H1 (cell line): Measurements from ENCODE around the gene KCNAB3.

Experiments used
- CREB1 ChIP-seq: IDR thresholded peaks from 2 replicates; pipeline ENCODE4 v1.6.1; 2012; ENCODE audit warnings: inconsistent platforms
- EGR1 ChIP-seq: IDR thresholded peaks from 2 replicates; pipeline ENCODE4 v1.6.1; 2011; ENCODE audit warnings: low read depth, low read length, borderline replicate concordance
- EZH2 ChIP-seq: fragments of 200-600 bp; sonication (generic); IDR thresholded peaks from 2 replicates; pipeline ENCODE4 v1.7.1; 2012; ENCODE audit warnings: low read depth, mild to moderate bottlenecking, moderate library complexity, low read length, inconsistent platforms; ENCODE audit not compliant: severe bottlenecking
- JUN ChIP-seq: IDR thresholded peaks from 2 replicates; pipeline ENCODE4 v1.6.1; 2011; ENCODE audit warnings: low read depth, mild to moderate bottlenecking, improper control_type of control experiment, low read length
- MAFK ChIP-seq: IDR thresholded peaks from 2 replicates; pipeline ENCODE4 v1.6.1; 2012; ENCODE audit warnings: low read depth, mild to moderate bottlenecking, improper control_type of control experiment, low read length
- POLR2A ChIP-seq, 2 experiments: IDR thresholded peaks; 1 replicate in 1 of 2; 2 replicates in 1 of 2; pipeline ENCODE4 v1.6.1; 2011; ENCODE audit warnings: low read depth in 2 of 2, low read length in 2 of 2, mild to moderate bottlenecking in 2 of 2; ENCODE audit errors: control extremely low read depth in 1 of 2
- POLR2AphosphoS5 ChIP-seq: IDR thresholded peaks from 2 replicates; pipeline ENCODE4 v1.6.1; 2011; ENCODE audit warnings: low read depth, low read length
- RAD21 ChIP-seq, 2 experiments: IDR thresholded peaks in 1 of 2; conservative IDR thresholded peaks in 1 of 2; 2 replicates each; pipeline ENCODE4 v1.6.1; 2011; ENCODE audit warnings: low read depth in 2 of 2, low read length in 2 of 2, improper control_type of control experiment in 1 of 2, inconsistent platforms in 1 of 2, mild to moderate bottlenecking in 1 of 2, moderate library complexity in 1 of 2
- RFX5 ChIP-seq: IDR thresholded peaks from 2 replicates; pipeline ENCODE4 v1.6.1; 2011; ENCODE audit warnings: low read depth, low read length, improper control_type of control experiment, borderline replicate concordance
- SP1 ChIP-seq: IDR thresholded peaks from 2 replicates; pipeline ENCODE4 v1.6.1; 2011; ENCODE audit warnings: low read depth, low read length
- SUZ12 ChIP-seq: fragments of 200-600 bp; sonication (generic); IDR thresholded peaks from 2 replicates; pipeline ENCODE4 v1.6.1; 2012; ENCODE audit warnings: mild to moderate bottlenecking, inconsistent platforms, low read length, moderate library complexity, mixed read lengths
- TAF1 ChIP-seq: IDR thresholded peaks from 2 replicates; pipeline ENCODE4 v1.6.1; 2011; ENCODE audit warnings: mild to moderate bottlenecking, low read depth, low read length
- TF ChIP-seq, protein P1 (sequence below), 3 experiments: IDR thresholded peaks; 1 replicate in 2 of 3; 2 replicates in 1 of 3; pipeline versions ENCODE4 v1.5.1 to v1.6.1; 2011; ENCODE audit warnings: low read length in 3 of 3, mild to moderate bottlenecking in 3 of 3, inconsistent platforms in 2 of 3, low read depth in 1 of 3, moderate library complexity in 1 of 3; ENCODE audit not compliant: insufficient read depth in 1 of 3; ENCODE audit errors: control extremely low read depth in 1 of 3
- TF ChIP-seq, protein P2 (sequence below): IDR thresholded peaks from 2 replicates; pipeline ENCODE4 v1.6.1; 2012; ENCODE audit warnings: inconsistent platforms

DNA sequence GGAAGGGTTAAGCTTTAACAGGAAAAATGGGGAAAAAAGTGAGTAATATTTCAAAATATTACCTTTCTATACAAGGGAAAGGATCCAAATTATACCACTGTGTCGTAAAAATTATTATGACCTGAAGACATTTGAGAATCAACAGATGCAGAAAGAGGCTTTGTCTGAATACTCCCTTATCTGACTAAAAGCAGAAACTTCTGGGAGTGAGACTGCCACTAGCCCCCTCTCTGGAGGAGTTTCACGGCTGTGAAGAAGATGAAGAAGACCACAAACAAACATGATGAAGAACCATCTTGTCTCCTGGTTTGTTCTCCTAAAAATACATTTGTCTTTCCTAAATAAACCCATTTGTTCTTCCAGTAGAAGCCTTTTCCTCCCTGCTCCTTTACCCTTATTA is 31.8 kb upstream of the KCNAB3 start:
- TF ChIP-seq, protein P1, sequence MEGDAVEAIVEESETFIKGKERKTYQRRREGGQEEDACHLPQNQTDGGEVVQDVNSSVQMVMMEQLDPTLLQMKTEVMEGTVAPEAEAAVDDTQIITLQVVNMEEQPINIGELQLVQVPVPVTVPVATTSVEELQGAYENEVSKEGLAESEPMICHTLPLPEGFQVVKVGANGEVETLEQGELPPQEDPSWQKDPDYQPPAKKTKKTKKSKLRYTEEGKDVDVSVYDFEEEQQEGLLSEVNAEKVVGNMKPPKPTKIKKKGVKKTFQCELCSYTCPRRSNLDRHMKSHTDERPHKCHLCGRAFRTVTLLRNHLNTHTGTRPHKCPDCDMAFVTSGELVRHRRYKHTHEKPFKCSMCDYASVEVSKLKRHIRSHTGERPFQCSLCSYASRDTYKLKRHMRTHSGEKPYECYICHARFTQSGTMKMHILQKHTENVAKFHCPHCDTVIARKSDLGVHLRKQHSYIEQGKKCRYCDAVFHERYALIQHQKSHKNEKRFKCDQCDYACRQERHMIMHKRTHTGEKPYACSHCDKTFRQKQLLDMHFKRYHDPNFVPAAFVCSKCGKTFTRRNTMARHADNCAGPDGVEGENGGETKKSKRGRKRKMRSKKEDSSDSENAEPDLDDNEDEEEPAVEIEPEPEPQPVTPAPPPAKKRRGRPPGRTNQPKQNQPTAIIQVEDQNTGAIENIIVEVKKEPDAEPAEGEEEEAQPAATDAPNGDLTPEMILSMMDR (IDR thresholded peaks at IDR 0.05; ENCODE audit: control extremely low read depth in 1 of 3, insufficient read depth in 1 of 3, low read depth in 1 of 3, low read length in 3 of 3), result no peak
- TF ChIP-seq POLR2A (IDR thresholded peaks at IDR 0.05; ENCODE audit: control extremely low read depth in 1 of 2, low read depth in 2 of 2, low read length in 2 of 2), result no peak
- TF ChIP-seq RAD21 (IDR thresholded peaks at IDR 0.05 in 1 of 2, conservative IDR thresholded peaks at IDR 0.05 in 1 of 2; ENCODE audit: low read depth in 2 of 2, low read length in 2 of 2), result no peak
- no peak for TF ChIP-seq CREB1
- TF ChIP-seq, protein P2, sequence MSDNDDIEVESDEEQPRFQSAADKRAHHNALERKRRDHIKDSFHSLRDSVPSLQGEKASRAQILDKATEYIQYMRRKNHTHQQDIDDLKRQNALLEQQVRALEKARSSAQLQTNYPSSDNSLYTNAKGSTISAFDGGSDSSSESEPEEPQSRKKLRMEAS, result no peak
- no peak for TF ChIP-seq SUZ12
- no peak for TF ChIP-seq JUN
- no peak for TF ChIP-seq EZH2
- no peak for TF ChIP-seq EGR1
- no peak for TF ChIP-seq POLR2AphosphoS5
- no peak for TF ChIP-seq TAF1
- TF ChIP-seq RFX5, result no peak
- no peak for TF ChIP-seq SP1
- no peak for TF ChIP-seq MAFK
